HuH-7.5 (cell line): ENCODE data around the gene IPO8.
"Not testable (repeated sequence)": the region's sequence is repeated elsewhere in the genome, so short reads cannot be mapped to it uniquely, and the experiment has no call there.

Experiments
- DNase-seq: peaks from one replicate; pipeline ENCODE4 v3.0.0; 2011; ENCODE audit warnings: low spot score

IPO8 gene

GRCh38 chr12:30604302-30604701, 91.4 kb downstream of the IPO8 start:
- not testable (repeated sequence) for DNase-seq

GRCh38 chr12:30603129-30603528, 92.5 kb downstream of the IPO8 start:
- DNase-seq = no peak

GRCh38 chr12:30602678-30603077, 93.0 kb downstream of the IPO8 start:
- DNase-seq = no peak

GRCh38 chr12:30599608-30600007, 96.1 kb downstream of the IPO8 start:
- no peak for DNase-seq

GRCh38 chr12:30598889-30599288, 96.8 kb downstream of the IPO8 start:
- DNase-seq = no peak

GRCh38 chr12:30595742-30596141, 99.9 kb downstream of the IPO8 start:
- DNase-seq = no peak

GRCh38 chr12:30594509-30594908, 101.2 kb downstream of the IPO8 start:
- no peak for DNase-seq

GRCh38 chr12:30588572-30588971, 107.1 kb downstream of the IPO8 start:
- not testable (repeated sequence) for DNase-seq

- DNase-seq = no peak
Observed at GRCh38 chr12:30587782-30588181, 107.9 kb downstream of the IPO8 start.

GRCh38 chr12:30585877-30586276, 109.8 kb downstream of the IPO8 start:
- DNase-seq = no peak

GRCh38 chr12:30582943-30583342, 112.7 kb downstream of the IPO8 start:
- no peak for DNase-seq

GRCh38 chr12:30580344-30580743, 115.3 kb downstream of the IPO8 start:
- DNase-seq = no peak
